IMR-90 (cell line): ENCODE results near the gene ORC2. TPM values are rescaled to one million over a fixed set of nuclear protein-coding genes. Genes with fewer than 3 reads are reported as not detected.

Source experiments
- ATAC-seq: fragments of 200-7000 bp; cut with Tn5 transposase; 2 replicates; pipeline ENCODE4 v1.9.1; 2020; ENCODE audit warnings: low read depth, mild to moderate bottlenecking, moderate library complexity
- BruUV-seq: library from RNA; stranded (reverse); fragments of 400-500 nt; replicated peaks from 2 replicates; lab custom pipeline; 2021; lab: Mats Ljungman, UMichigan
- CTCF ChIA-PET: fragments of 300-600 bp; formaldehyde crosslinking; extraction: SDS; loops from one replicate; lab custom pipeline; 2021; ENCODE audit warnings: antibody characterized with exemption; lab: Yijun Ruan, JAX
- POLR2A ChIA-PET: fragments of 300-600 bp; sonication (Branson Sonifier 250); formaldehyde crosslinking; loops from one replicate; lab custom pipeline; 2022; ENCODE audit warnings: antibody characterized with exemption; ENCODE audit not compliant: unreplicated experiment; lab: Charles Lee
- DNase-seq: peaks from one replicate; pipeline ENCODE4 v3.0.0; 2013
- H2AFZ ChIP-seq: replicated peaks from 2 replicates; pipeline ENCODE3; 2013; ENCODE audit warnings: low read length, mild to moderate bottlenecking; ENCODE audit not compliant: poor library complexity
- H2AK5ac ChIP-seq: 2 replicates; pipeline ENCODE4 v1.6.1; 2013; ENCODE audit warnings: low read depth, low read length, inconsistent platforms
- H2AK9ac ChIP-seq: replicated peaks from 2 replicates; pipeline ENCODE3; 2013; ENCODE audit warnings: mild to moderate bottlenecking, low read depth, low read length, moderate library complexity; ENCODE audit not compliant: poor library complexity
- H2BK120ac ChIP-seq: 2 replicates; pipeline ENCODE4 v1.6.1; 2013; ENCODE audit warnings: low read depth, low read length, inconsistent platforms
- H2BK15ac ChIP-seq: 3 replicates; pipeline ENCODE4 v1.6.1; 2013; ENCODE audit warnings: low read depth, low read length, inconsistent platforms
- H2BK20ac ChIP-seq: 2 replicates; pipeline ENCODE4 v1.6.1; 2013; ENCODE audit warnings: low read depth, mild to moderate bottlenecking, inconsistent platforms, low read length, moderate library complexity
- H2BK5ac ChIP-seq: 2 replicates; pipeline ENCODE4 v1.6.1; 2013; ENCODE audit warnings: mild to moderate bottlenecking, low read depth, low read length, inconsistent platforms; ENCODE audit not compliant: poor library complexity, severe bottlenecking
- H3K14ac ChIP-seq: replicated peaks from 2 replicates; pipeline ENCODE4 v1.6.1; 2013; ENCODE audit warnings: low read depth, low read length, inconsistent platforms
- H3K18ac ChIP-seq: 2 replicates; pipeline ENCODE4 v1.6.1; 2013; ENCODE audit warnings: low read depth, low read length, control low read depth
- H3K23ac ChIP-seq: 2 replicates; pipeline ENCODE4 v1.6.1; 2013; ENCODE audit warnings: low read depth, low read length, inconsistent platforms
- H3K27ac ChIP-seq: 2 replicates; pipeline ENCODE4 v1.5.1; 2013; ENCODE audit warnings: mild to moderate bottlenecking, control low read depth, low read length; ENCODE audit not compliant: insufficient read depth
- H3K27me3 ChIP-seq: 2 replicates; pipeline ENCODE4 v1.6.1; 2013; ENCODE audit warnings: low read length; ENCODE audit not compliant: control insufficient read depth, insufficient read depth
- H3K36me3 ChIP-seq: 2 replicates; pipeline ENCODE4 v1.6.1; 2013; ENCODE audit warnings: low read length, mixed read lengths; ENCODE audit not compliant: control insufficient read depth, insufficient read depth
- H3K4ac ChIP-seq: 2 replicates; pipeline ENCODE4 v1.6.1; 2013; ENCODE audit warnings: low read depth, low read length, inconsistent platforms
- H3K4me1 ChIP-seq: 2 replicates; pipeline ENCODE4 v1.6.1; 2013; ENCODE audit warnings: low read length, mixed read lengths; ENCODE audit not compliant: control insufficient read depth, insufficient read depth
- H3K4me2 ChIP-seq: 2 replicates; pipeline ENCODE4 v1.6.1; 2013; ENCODE audit warnings: low read depth, mild to moderate bottlenecking, control low read depth, low read length, moderate library complexity
- H3K4me3 ChIP-seq: 2 replicates; pipeline ENCODE4 v1.5.1; 2013; ENCODE audit warnings: low read depth, mild to moderate bottlenecking, control low read depth, low read length, moderate library complexity; ENCODE audit not compliant: insufficient read depth
- H3K56ac ChIP-seq: 2 replicates; pipeline ENCODE4 v1.6.1; 2013; ENCODE audit warnings: low read length, inconsistent platforms; ENCODE audit not compliant: insufficient read depth; ENCODE audit errors: extremely low read depth
- H3K79me1 ChIP-seq, 2 experiments: 2 replicates each; pipeline ENCODE4 v1.6.1; 2013; ENCODE audit warnings: low read length in 2 of 2, inconsistent platforms in 1 of 2, low read depth in 1 of 2
- H3K9ac ChIP-seq: 2 replicates; pipeline ENCODE4 v1.6.1; 2013; ENCODE audit warnings: low read depth, low read length, control low read depth
- H3K9me1 ChIP-seq: 2 replicates; pipeline ENCODE4 v1.6.1; 2013; ENCODE audit warnings: low read length, inconsistent platforms; ENCODE audit not compliant: insufficient read depth
- H3K9me3 ChIP-seq: 2 replicates; pipeline ENCODE4 v1.6.1; 2013; ENCODE audit warnings: low read length; ENCODE audit not compliant: control insufficient read depth, insufficient read depth
- H4K20me1 ChIP-seq: 2 replicates; pipeline ENCODE4 v1.6.1; 2013; ENCODE audit warnings: low read length, inconsistent platforms; ENCODE audit not compliant: insufficient read depth
- H4K5ac ChIP-seq: 2 replicates; pipeline ENCODE4 v1.6.1; 2013; ENCODE audit warnings: mild to moderate bottlenecking, low read depth, low read length, control low read depth
- H4K8ac ChIP-seq, 2 experiments: 2 replicates each; pipeline ENCODE4 v1.6.1; 2013; ENCODE audit warnings: low read depth in 2 of 2, low read length in 2 of 2, control low read depth in 1 of 2, inconsistent platforms in 1 of 2
- H4K91ac ChIP-seq: 2 replicates; pipeline ENCODE4 v1.6.1; 2013; ENCODE audit warnings: low read depth, low read length, inconsistent platforms; ENCODE audit not compliant: insufficient read depth
- CTCF ChIP-seq: conservative IDR thresholded peaks from 2 replicates; pipeline ENCODE4 v1.5.1; 2012; ENCODE audit warnings: mild to moderate bottlenecking, low read depth, low read length, improper control_type of control experiment
- MAFK ChIP-seq: IDR thresholded peaks from 2 replicates; pipeline ENCODE4 v1.6.1; 2012; ENCODE audit warnings: low read depth, low read length, improper control_type of control experiment
- MAZ ChIP-seq: IDR thresholded peaks from 2 replicates; pipeline ENCODE4 v1.6.1; 2012; ENCODE audit warnings: low read depth, mild to moderate bottlenecking, low read length, improper control_type of control experiment, moderate library complexity, borderline replicate concordance
- RAD21 ChIP-seq: IDR thresholded peaks from 2 replicates; pipeline ENCODE4 v1.6.1; 2012; ENCODE audit warnings: low read length, improper control_type of control experiment
- SMC3 ChIP-seq: fragments of 150-350 bp; IDR thresholded peaks from 2 replicates; pipeline ENCODE4 v1.6.1; 2016; ENCODE audit warnings: low read depth, mild to moderate bottlenecking, antibody characterized with exemption, low read length, moderate library complexity
- WGBS, 2 experiments: methylation state at CpG; one replicate each; pipeline versions ENCODE4 v1.1.5 to v1.1.7; 2013; ENCODE audit warnings: missing lambda C conversion rate in 2 of 2; ENCODE audit not compliant: insufficient read length in 1 of 2; ENCODE audit errors: extremely low coverage in 2 of 2; 5-methylcytosine and 5-hydroxymethylcytosine counted together
- dilution Hi-C: fragments of 300-500 bp; cut with HindIII; formaldehyde crosslinking; loops from one replicate; pipeline ENCODE4 v1.14.3; 2018; ENCODE audit warnings: low sequenced_read_pairs; ENCODE audit not compliant: unreplicated experiment
- in situ Hi-C: fragments of 300-500 bp; cut with MboI; formaldehyde crosslinking; loops from 3 replicates; pipeline ENCODE4 v1.14.3; 2019; ENCODE audit warnings: low sequenced_read_pairs, inconsistent platforms, mixed read lengths
- intact Hi-C: fragments of 100-400 bp; cut with micrococcal nuclease; formaldehyde crosslinking; loops from 2 replicates; pipeline ENCODE4 v1.10.0; 2022
- polyA plus RNA-seq, 3 experiments: library from polyadenylated mRNA; depleted of rRNA; stranded (reverse); fragments of >200 nt; gene quantifications; 2 replicates each; pipeline ENCODE4 v1.2.3, GENCODE V29; 2012; ENCODE audit warnings: low replicate concordance in 1 of 3
- total RNA-seq: library from RNA; depleted of rRNA; stranded (reverse); fragments of >200 nt; gene quantifications from 2 replicates; pipeline ENCODE4 v1.2.3, GENCODE V29; 2012

Gene ORC2
- total and polyA plus RNA-seq, 2 of the 4 experiments (the other 2 are of a cell fraction), result 4.4 to 10.0 TPM

- H3K23ac ChIP-seq, result no peak overlapping the region
- H2BK15ac ChIP-seq, result no peak overlapping the region
- no peaks in the 10 kb centered on the region for H3K4me1 ChIP-seq
- ATAC-seq (peak; percentile 98), DNase-seq (peak; percentile 90)
- H3K79me1 ChIP-seq, result peaks cover 3 to 9% of the 10 kb centered on the region in 2 experiments; a peak in 2 of 4 replicates
- no peak overlapping the region for H3K4me3 ChIP-seq
- H2AFZ ChIP-seq, result no peak overlapping the region
- H3K9me3 ChIP-seq, result no peaks in the 10 kb centered on the region
- no peak overlapping the region for H3K27ac ChIP-seq
- CTCF ChIA-PET, result interaction anchor here (0.6 to 1.6 kb wide), 9 partner anchors 12 to 331 kb away, joined by 3 to 12 read pairs (median 4); partner anchors contain the start of genes NIF3L1 and PPIL3
- intact Hi-C loops, result loop anchor here (1.0 kb wide), 3 partner anchors 168 to 331 kb away; no protein-coding TSS in a partner anchor
- H3K36me3 ChIP-seq, result peaks cover 15% of the 10 kb centered on the region
- no peak overlapping the region for H3K14ac ChIP-seq
- H4K20me1 ChIP-seq, result no peaks in the 10 kb centered on the region
- no peak overlapping the region for H3K9ac ChIP-seq
- H2BK20ac ChIP-seq, result no peak overlapping the region
- H3K27me3 ChIP-seq, result no peaks in the 10 kb centered on the region
- H2AK5ac ChIP-seq, result no peak overlapping the region
- H3K56ac ChIP-seq, result no peak overlapping the region
- no peak overlapping the region for H4K5ac ChIP-seq
- no peak overlapping the region for H2BK5ac ChIP-seq
- H2BK120ac ChIP-seq, result no peak overlapping the region
- H4K8ac ChIP-seq, result peak overlapping the region in 1 of 2 experiments; percentile 57; a peak in 2 of 4 replicates
- no peak overlapping the region for H4K91ac ChIP-seq
- H3K9me1 ChIP-seq, result no peaks in the 10 kb centered on the region
- no peak overlapping the region for H3K4ac ChIP-seq
- WGBS, 2 experiments, result no CpG with 5 or more reads among the region's 4 CpGs
- POLR2A ChIA-PET, result no interaction called here
- H3K18ac ChIP-seq, result no peak overlapping the region
- BruUV-seq, result no TSS peak
- dilution Hi-C loops, result no loop called here
- H2AK9ac ChIP-seq, result no peak overlapping the region
- TF ChIP-seq SMC3, result peak; percentile 79
- no peak for TF ChIP-seq MAZ
- peak; percentile 83 for TF ChIP-seq RAD21
- no peak for TF ChIP-seq MAFK
- TF ChIP-seq CTCF, result peak; percentile 93
- in situ Hi-C loops, result no loop called here
- H3K4me2 ChIP-seq, result no peak overlapping the region
Measured at GRCh38 chr2:200901459-200902072, 61.9 kb downstream of the ORC2 start.
